Caki2 (cell line): ENCODE data around the gene CD37. TPM values are rescaled to one million over a fixed set of nuclear protein-coding genes. Genes with fewer than 3 reads are reported as not detected.
"Not testable (repeated sequence)": the region's sequence is repeated elsewhere in the genome, so short reads cannot be mapped to it uniquely, and the experiment has no call there.

Source experiments
- DNase-seq: peaks from one replicate; pipeline ENCODE4 v3.0.0-alpha.2; 2015; ENCODE audit warnings: low read depth
- in situ Hi-C: cut with HindIII; loops from 2 replicates; pipeline ENCODE4 v1.10.0; 2016; ENCODE audit warnings: low sequenced_read_pairs, low pct_unique_long_range_greater_than_20kb, mixed read lengths
- total RNA-seq: library from RNA; depleted of rRNA; stranded (reverse); fragments of >200 nt; shearing (Covaris generic); gene quantifications from 2 replicates; pipeline ENCODE4 v1.2.3, GENCODE V29; 2014; ENCODE audit warnings: low replicate concordance; rRNA removed

The CD37 gene
- not detected in 2 replicates for total RNA-seq

GRCh38 chr19:49335071-49335783 lies at the start of gene CD37:
Gene CD37 (plus strand): TSS chr19:49335406. CDS start chr19:49335541, 135 bp downstream.
- in situ Hi-C loops: no loop called here
- no peak for DNase-seq

- in situ Hi-C loops: no loop called here
These were observed 48.0 kb upstream of the CD37 start for GRCh38 chr19:49287141-49287770.

GRCh38 chr19:49288205-49288604 lies 47.0 kb upstream of the CD37 start:
- DNase-seq, in situ Hi-C loops: not testable (repeated sequence)

More at GRCh38 chr19:49287141-49287770, 48.0 kb upstream of the CD37 start:
- DNase-seq: no peak

- in situ Hi-C loops, DNase-seq: not testable (repeated sequence)
These were observed 45.9 kb upstream of the CD37 start for GRCh38 chr19:49289286-49289685.

GRCh38 chr19:49290517-49290916 lies 44.7 kb upstream of the CD37 start:
- in situ Hi-C loops: no loop called here
- no peak for DNase-seq

- DNase-seq: no peak
- in situ Hi-C loops: no loop called here
These were observed 40.8 kb upstream of the CD37 start for GRCh38 chr19:49294401-49294800.

GRCh38 chr19:49295208-49295880 lies 39.9 kb upstream of the CD37 start:
- in situ Hi-C loops: no loop called here
- DNase-seq: no peak

GRCh38 chr19:49297403-49297802 lies 37.8 kb upstream of the CD37 start:
- no peak for DNase-seq

GRCh38 chr19:49298653-49299052 lies 36.6 kb upstream of the CD37 start:
- DNase-seq, in situ Hi-C loops: not testable (repeated sequence)

More at GRCh38 chr19:49297403-49297802, 37.8 kb upstream of the CD37 start:
- in situ Hi-C loops: no loop called here

GRCh38 chr19:49301165-49301865 lies 33.9 kb upstream of the CD37 start:
- in situ Hi-C loops: no loop called here
- peak; percentile 14 for DNase-seq

- in situ Hi-C loops: no loop called here
- no peak for DNase-seq
These were observed 33.3 kb upstream of the CD37 start for GRCh38 chr19:49301866-49302252.

- DNase-seq, in situ Hi-C loops: not testable (repeated sequence)
These were observed 28.5 kb upstream of the CD37 start for GRCh38 chr19:49306734-49307133.

GRCh38 chr19:49309087-49309486 lies 26.1 kb upstream of the CD37 start:
- in situ Hi-C loops: no loop called here

GRCh38 chr19:49315111-49315510 lies 20.1 kb upstream of the CD37 start:
- DNase-seq: no peak
- in situ Hi-C loops: no loop called here

More at GRCh38 chr19:49309087-49309486, 26.1 kb upstream of the CD37 start:
- DNase-seq: no peak

GRCh38 chr19:49316284-49316683 lies 18.9 kb upstream of the CD37 start:
- in situ Hi-C loops: no loop called here
- no peak for DNase-seq

GRCh38 chr19:49318296-49318695 lies 16.9 kb upstream of the CD37 start:
- in situ Hi-C loops: no loop called here
- no peak for DNase-seq

- no peak for DNase-seq
- in situ Hi-C loops: no loop called here
These were observed 10.2 kb upstream of the CD37 start, which contains the start of gene SLC6A16 for GRCh38 chr19:49324801-49325576. Gene SLC6A16 (minus strand): TSS chr19:49325191. CDS start chr19:49311347, 13,844 bp downstream.

GRCh38 chr19:49325756-49326155 lies 9.4 kb upstream of the CD37 start:
- in situ Hi-C loops, DNase-seq: not testable (repeated sequence)
